T-helper 2 cell treated with Interferon-gamma antibody and Interleukin-4, amounts not matched to agents 100 ng/mL and 5 ng/mL, for 36 hours (primary cell): Measurements from ENCODE around the gene NMNAT3. TPM values are rescaled to one million over a fixed set of nuclear protein-coding genes. Genes with fewer than 3 reads are reported as not detected.

Experiments used
- intact Hi-C: fragments of 100-400 bp; cut with micrococcal nuclease; formaldehyde crosslinking; loops from one replicate; pipeline ENCODE4 v1.15.1; 2023
- total RNA-seq: library from RNA; stranded (reverse); gene quantifications from 2 replicates; pipeline ENCODE4 v1.2.3, GENCODE V29; 2022

Gene NMNAT3
- total RNA-seq, 1 donor from 2014 or later: 0.80 TPM

DNA sequence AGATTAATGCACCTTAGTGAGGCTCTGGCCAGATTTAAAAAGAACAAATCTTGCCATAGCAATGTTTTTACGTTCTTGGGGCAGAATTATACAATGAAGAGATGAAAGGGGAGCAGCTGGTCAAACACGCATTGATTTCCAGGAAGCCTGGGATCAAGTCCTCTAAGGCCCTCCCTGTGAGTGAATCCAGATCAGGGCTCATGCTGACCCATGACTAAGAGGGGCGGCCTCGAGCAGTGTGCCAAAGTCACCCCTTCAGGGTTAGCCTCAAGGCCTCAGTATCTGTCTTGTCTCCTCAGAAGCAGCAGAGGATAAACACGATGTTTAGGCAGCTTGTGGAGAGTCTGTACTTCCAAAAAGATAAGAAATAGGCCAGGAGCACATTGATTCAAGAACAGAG lies 129.0 kb downstream of the NMNAT3 start:
- intact Hi-C loops: no loop called here

- intact Hi-C loops: no loop called here
These were observed 130.1 kb downstream of the NMNAT3 start for GRCh38 chr3:139547666-139548065.

DNA sequence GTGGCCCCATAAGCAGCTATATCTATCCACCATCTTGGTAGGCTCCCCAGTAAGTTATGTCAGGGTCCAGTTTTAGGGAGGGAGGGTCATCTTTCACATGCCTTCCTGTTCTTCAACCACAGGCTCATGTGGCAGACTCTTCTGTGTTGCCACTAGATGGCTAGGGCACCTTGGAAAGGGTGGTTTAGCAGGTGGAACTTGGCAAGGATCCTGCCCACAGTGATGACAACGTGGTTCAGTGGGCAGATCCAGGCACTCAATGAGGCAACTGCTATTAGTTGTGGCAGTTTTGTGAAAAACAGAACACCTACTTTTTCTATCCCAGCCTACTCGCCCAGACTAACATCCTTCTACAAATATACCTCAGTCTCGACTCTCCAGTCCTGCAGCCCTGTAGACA lies 131.0 kb downstream of the NMNAT3 start:
- intact Hi-C loops: no loop called here

GRCh38 chr3:139541532-139542288 lies 136.1 kb downstream of the NMNAT3 start:
- intact Hi-C loops: no loop called here

GRCh38 chr3:139540651-139541531 lies 136.9 kb downstream of the NMNAT3 start:
- intact Hi-C loops: no loop called here

DNA sequence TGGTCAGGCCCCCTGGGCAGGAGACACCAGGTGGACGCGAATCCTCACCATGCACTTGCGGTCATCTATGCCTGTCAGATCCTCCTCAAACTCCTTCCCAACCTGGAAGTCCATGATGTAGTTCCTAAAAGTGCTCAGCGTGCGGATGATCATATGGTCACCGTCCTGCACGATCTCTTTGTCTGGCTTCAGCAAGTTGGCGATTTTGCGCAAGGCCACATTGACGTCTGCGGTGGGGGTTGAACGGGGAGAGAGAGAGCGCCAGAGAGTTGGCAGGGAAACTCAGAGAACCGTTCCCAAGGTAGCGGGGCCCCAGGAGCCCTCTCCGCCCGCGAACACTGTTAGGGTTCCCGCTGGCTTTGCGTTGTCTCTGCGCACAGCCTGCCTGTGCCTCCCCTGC lies 139.0 kb downstream of the NMNAT3 start:
- intact Hi-C loops: no loop called here

GRCh38 chr3:139537795-139538621 lies 139.8 kb downstream of the NMNAT3 start:
- intact Hi-C loops: no loop called here

DNA sequence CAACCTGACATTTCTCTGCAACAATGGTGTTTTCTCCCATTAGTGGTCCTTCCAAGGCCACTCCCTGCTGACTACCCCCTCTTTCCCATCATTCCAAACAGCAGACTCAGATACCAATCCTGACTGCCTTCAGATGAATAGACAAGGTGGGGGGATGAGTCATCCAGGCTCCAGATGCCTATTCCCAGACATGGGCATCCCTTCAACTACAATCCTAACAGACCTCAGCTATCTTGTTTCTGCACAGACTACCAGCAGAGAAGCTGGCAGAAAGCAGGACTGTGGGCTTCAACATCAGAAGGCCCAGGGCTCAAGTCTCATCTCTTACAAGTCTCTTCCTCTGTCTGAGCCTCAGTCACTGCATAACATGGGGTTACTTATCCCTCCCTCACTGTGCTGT lies 140.4 kb downstream of the NMNAT3 start:
- intact Hi-C loops: no loop called here

- intact Hi-C loops: no loop called here
These were observed 142.5 kb downstream of the NMNAT3 start for GRCh38 chr3:139534992-139535879.

- intact Hi-C loops: no loop called here
These were observed 143.3 kb downstream of the NMNAT3 start for GRCh38 chr3:139534455-139534812.

DNA sequence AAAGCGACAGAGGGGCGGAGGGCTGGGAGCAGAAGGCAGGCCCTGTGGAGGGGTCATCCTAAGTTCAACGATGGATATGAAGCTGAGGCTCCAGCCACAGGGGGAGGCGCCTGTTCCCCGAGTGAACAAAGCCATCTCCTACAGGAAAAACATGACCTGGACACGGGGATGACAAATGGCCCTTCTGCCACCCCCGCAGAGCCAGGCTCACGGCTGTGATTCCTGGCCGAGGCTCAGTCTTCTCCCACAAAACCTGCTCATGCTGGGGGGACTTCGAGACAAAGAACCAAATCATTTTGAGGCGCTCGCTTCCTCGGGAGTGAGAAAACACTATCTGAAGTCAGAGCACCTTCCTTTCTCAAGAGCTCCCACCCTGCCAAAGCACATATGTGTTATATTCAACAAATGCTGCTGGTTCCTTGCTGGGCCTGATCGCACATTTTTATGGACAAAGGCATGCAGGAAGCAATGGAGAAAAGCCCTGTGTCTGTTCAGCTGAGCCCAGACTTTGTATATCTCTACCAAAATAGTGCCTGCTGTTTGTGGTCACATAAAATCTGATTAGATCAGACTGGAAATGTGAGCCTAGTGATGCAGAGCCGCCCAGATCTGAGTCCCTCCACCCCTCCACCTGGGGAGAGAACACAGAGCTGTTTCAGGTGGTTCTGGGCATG lies 143.9 kb downstream of the NMNAT3 start:
- intact Hi-C loops: no loop called here

DNA sequence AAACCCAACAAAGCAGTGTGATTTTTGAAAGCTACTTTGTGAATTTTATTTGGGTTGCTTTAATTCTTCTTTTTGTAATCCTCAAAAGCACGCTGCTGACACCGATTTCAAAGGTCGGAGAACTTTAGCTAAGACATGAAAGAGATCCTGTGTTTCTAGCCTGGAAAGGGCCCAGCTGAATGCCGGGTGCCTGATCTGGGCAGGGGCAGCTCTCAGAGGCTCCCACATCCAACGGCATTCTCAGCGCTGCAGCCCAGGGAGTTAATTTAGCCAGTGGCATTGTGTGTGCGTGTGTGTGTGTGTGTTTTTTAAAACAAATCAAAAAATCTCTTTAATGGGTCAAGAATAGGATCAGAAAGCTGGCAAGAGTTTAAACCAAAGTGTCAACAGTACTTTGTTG lies 144.8 kb downstream of the NMNAT3 start:
- intact Hi-C loops: no loop called here

GRCh38 chr3:139530717-139531116 lies 147.1 kb downstream of the NMNAT3 start:
- intact Hi-C loops: no loop called here

GRCh38 chr3:139529662-139530061 lies 148.1 kb downstream of the NMNAT3 start:
- intact Hi-C loops: no loop called here

GRCh38 chr3:139528924-139529323 lies 148.8 kb downstream of the NMNAT3 start:
- intact Hi-C loops: no loop called here

GRCh38 chr3:139528281-139528680 lies 149.5 kb downstream of the NMNAT3 start:
- intact Hi-C loops: no loop called here

- intact Hi-C loops: no loop called here
These were observed 150.5 kb downstream of the NMNAT3 start for GRCh38 chr3:139527265-139527664.

DNA sequence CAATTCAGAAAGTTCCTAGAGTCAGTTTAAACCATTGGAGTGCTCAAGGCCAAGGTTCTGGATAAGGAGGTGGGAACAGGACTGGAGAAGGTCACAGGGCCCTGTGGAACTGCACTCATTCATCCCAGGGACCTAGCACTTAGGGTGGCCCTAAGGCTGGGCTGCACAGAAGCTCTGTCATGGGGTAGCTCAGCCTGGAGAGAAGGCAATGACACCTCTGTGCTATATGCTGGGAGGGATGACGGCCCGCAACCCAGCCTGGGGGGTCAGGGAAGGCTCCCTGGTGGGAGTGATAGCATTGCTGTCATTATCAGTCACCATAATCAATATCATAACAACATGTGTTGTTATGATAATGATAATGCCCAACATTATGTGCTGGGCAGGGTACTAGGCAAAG lies 151.6 kb downstream of the NMNAT3 start:
- intact Hi-C loops: no loop called here

- intact Hi-C loops: no loop called here
These were observed 152.7 kb downstream of the NMNAT3 start for GRCh38 chr3:139524841-139525636.
